Activated T-helper 2 cell treated with anti-CD3 and anti-CD28 coated beads, Interferon-gamma antibody, Interleukin-2, Interleukin-4, amounts not matched to agents 10 μg/mL and 5 μg/mL and 100 μg/mL, durations not matched to agents 14 hours and 24 hours and 36 hours (primary cell): Measurements from ENCODE around the gene ACSBG1. TPM values are rescaled to one million over a fixed set of nuclear protein-coding genes. Genes with fewer than 3 reads are reported as not detected.
A peak's percentile ranks its signal among the peaks of the same experiment; 100 is the strongest.

ENCODE experiments used
- DNase-seq: peaks from one replicate; pipeline ENCODE4 v3.0.0; 2021; ENCODE audit warnings: low spot score
- H3K27ac Mint-ChIP-seq: one replicate; pipeline ENCODE4 v1.8.0; 2021; ENCODE audit warnings: mixed read lengths
- H3K27me3 Mint-ChIP-seq: one replicate; pipeline ENCODE4 v1.8.0; 2021; ENCODE audit warnings: low read depth, mixed read lengths
- H3K36me3 Mint-ChIP-seq: one replicate; pipeline ENCODE4 v1.8.0; 2021; ENCODE audit warnings: low read depth, mixed read lengths
- H3K4me1 Mint-ChIP-seq: one replicate; pipeline ENCODE4 v1.8.0; 2021; ENCODE audit warnings: low read depth, mixed read lengths
- H3K4me3 Mint-ChIP-seq: one replicate; pipeline ENCODE4 v1.8.0; 2021; ENCODE audit warnings: low read depth, mild to moderate bottlenecking, moderate library complexity, mixed read lengths
- H3K9me3 Mint-ChIP-seq: one replicate; pipeline ENCODE4 v1.8.0; 2021; ENCODE audit warnings: mixed read lengths
- intact Hi-C: fragments of 100-400 bp; cut with micrococcal nuclease; formaldehyde crosslinking; loops from one replicate; pipeline ENCODE4 v1.15.1; 2023
- total RNA-seq: library from RNA; stranded (reverse); gene quantifications from 2 replicates; pipeline ENCODE4 v1.2.3, GENCODE V29; 2022

ACSBG1 gene, protein sequence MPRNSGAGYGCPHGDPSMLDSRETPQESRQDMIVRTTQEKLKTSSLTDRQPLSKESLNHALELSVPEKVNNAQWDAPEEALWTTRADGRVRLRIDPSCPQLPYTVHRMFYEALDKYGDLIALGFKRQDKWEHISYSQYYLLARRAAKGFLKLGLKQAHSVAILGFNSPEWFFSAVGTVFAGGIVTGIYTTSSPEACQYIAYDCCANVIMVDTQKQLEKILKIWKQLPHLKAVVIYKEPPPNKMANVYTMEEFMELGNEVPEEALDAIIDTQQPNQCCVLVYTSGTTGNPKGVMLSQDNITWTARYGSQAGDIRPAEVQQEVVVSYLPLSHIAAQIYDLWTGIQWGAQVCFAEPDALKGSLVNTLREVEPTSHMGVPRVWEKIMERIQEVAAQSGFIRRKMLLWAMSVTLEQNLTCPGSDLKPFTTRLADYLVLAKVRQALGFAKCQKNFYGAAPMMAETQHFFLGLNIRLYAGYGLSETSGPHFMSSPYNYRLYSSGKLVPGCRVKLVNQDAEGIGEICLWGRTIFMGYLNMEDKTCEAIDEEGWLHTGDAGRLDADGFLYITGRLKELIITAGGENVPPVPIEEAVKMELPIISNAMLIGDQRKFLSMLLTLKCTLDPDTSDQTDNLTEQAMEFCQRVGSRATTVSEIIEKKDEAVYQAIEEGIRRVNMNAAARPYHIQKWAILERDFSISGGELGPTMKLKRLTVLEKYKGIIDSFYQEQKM
- total RNA-seq: 0.64 and 0.96 TPM in 2 replicates

GRCh38 chr15:78234515-78235040 lies at the start of gene ACSBG1:
ACSBG1 (minus strand) TSS chr15:78234565; CDS start chr15:78234501, 64 bp downstream.
- no peaks in the 10 kb centered on the region for H3K9me3 Mint-ChIP-seq
- H3K4me1 Mint-ChIP-seq: peaks cover 7% of the 10 kb centered on the region
- H3K27me3 Mint-ChIP-seq: peaks cover 11% of the 10 kb centered on the region
- intact Hi-C loops: loop anchor here (5.0 kb wide), 1 partner anchor 57 kb away; no protein-coding TSS in a partner anchor
- no peaks in the 10 kb centered on the region for H3K36me3 Mint-ChIP-seq
- H3K27ac Mint-ChIP-seq: no peak within 1 kb of the TSS
- H3K4me3 Mint-ChIP-seq: no peak within 1 kb of the TSS
- no peak for DNase-seq

DNA sequence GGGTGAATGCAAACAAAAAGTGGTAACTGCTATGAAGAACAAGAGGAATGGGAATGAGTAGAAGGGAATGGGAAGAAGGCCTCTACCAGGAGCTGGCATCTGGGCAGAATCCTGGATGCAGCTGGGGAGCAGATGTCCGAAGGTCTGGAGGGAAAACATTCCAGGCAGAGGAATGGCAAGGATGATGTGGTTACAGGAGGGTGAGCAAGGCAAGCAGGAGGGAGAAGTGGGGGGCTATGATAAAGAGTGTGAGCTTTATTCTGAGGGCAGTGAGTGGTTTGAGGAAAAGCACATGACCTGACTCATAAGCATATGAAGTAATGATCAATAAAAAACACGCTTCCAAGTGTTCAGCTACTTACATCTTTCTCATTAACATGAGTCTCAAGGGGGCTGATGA lies 48.0 kb upstream of the ACSBG1 start:
- Mint-ChIP-seq H3K4me1 (no peaks in the 10 kb centered on the region), H3K27ac (no peak overlapping the region), H3K27me3 (no peaks in the 10 kb centered on the region), H3K36me3 (peaks cover 57% of the 10 kb centered on the region), H3K9me3 (no peaks in the 10 kb centered on the region), H3K4me3 (no peak overlapping the region)
- intact Hi-C loops: no loop called here
- DNase-seq: no peak

DNA sequence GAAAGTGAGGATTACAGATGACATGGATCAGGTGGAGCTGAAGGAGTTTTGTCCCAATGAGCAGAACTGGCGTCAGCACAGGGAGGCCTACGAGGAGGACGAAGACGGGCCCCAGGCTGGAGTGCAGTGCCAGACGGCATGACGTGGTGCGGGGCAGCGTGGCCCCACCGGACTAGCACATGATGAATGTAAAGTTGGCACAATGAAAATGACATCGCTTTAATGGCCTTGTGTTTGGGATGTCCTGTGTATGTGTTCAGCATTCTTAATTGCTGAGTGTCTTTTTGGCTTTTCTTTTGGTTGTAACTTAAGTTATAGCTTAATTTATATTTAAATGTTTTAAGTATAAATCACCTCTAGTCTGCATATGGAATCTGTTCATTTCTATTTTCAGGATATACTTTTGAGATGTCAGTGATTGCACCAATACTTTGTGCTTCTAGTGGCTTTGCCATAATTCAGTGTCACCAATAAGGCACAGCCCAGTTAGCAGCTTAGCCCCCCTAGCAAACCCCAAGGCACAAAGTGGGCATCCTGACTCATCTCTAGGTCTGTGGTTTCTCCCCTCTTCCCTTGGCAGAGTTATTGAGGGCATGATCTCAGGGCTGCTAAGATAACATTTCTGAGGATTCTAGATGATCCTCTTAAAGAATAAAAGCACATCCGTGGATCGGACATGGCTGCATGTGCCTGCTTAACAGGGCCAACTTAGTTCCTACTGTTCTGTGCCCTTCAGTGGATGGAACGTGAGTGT lies 46.1 kb upstream of the ACSBG1 start:
- Mint-ChIP-seq H3K4me3 (no peak overlapping the region), H3K4me1 (no peaks in the 10 kb centered on the region), H3K27me3 (no peaks in the 10 kb centered on the region), H3K27ac (no peak overlapping the region), H3K9me3 (no peaks in the 10 kb centered on the region), H3K36me3 (peaks cover 45% of the 10 kb centered on the region)
- DNase-seq: no peak
- intact Hi-C loops: no loop called here

DNA sequence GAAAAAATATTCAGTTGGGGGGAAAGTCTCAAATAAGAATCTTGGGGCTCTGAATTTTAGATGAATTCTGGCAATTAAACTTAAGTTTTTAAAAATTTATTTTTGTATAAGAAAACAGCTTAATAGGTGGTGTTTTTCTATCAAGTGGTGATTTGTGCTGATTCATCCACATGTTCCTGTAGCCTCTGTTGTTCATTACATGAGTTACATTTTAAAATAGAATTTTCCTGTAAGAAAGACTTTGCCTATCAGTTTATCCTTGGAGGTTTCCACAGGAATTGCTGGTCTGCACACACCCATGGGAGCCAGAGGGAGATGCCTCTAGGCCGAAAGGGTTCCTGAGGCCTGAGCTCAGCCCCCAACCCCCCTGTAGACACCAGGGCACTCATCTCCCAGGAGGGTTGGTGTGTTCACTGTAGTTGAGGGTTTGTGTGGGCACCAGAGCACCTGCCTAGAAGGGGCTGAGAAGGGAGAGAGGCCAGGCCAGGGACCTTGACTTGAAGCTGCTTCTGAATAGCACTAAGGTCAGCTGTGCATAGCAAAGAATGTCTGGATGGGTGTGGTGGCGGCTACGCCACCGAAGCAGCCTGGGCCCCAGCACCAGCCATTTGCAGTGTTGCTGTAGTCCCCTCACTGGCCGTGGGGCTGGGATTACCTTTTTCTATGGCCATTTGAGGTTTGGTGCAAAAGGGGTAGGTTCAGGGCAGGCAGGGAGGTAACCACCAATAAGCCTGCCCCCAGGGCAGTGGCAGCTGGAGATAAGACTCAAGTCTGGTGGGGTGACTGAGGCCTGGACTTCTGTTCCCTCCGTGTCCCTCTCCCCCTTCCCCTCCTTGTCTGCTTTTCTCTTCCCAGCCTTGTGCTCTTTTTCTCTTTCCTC lies 41.9 kb upstream of the ACSBG1 start:
- Mint-ChIP-seq H3K27ac (no peak overlapping the region), H3K4me3 (no peak overlapping the region), H3K9me3 (no peaks in the 10 kb centered on the region), H3K36me3 (peaks cover 55% of the 10 kb centered on the region), H3K4me1 (no peaks in the 10 kb centered on the region), H3K27me3 (no peaks in the 10 kb centered on the region)
- DNase-seq: no peak
- intact Hi-C loops: loop anchor here (10.0 kb wide), 1 partner anchor 218 kb away; no protein-coding TSS in a partner anchor

DNA sequence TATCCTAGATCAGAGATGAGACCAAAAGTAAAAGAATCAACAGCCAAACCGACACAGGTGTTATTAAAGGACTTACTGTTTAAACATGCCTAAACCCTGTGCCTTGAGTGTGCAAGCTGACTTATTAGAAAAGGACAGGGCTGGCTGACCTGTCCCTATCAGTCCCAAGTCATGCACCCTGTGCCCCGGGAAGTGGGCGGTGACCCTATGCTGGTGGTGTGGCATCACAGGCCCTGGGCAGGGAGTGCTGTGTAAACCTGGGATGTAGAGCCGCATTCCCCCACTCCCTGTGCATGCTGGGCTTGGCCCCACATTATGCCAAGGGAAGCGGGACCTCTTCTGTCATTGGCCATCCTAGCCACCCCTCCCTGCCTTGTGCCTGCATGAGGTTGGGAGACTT lies 40.6 kb upstream of the ACSBG1 start:
- DNase-seq: no peak
- Mint-ChIP-seq H3K4me1 (no peaks in the 10 kb centered on the region), H3K4me3 (no peak overlapping the region), H3K27ac (no peak overlapping the region), H3K36me3 (peaks cover 50% of the 10 kb centered on the region), H3K9me3 (no peaks in the 10 kb centered on the region), H3K27me3 (no peaks in the 10 kb centered on the region)
- intact Hi-C loops: loop anchor here (10.0 kb wide), 1 partner anchor 220 kb away; no protein-coding TSS in a partner anchor

GRCh38 chr15:78272776-78273175 lies 38.4 kb upstream of the ACSBG1 start:
- Mint-ChIP-seq H3K4me3 (no peak overlapping the region), H3K4me1 (peaks cover 7% of the 10 kb centered on the region), H3K9me3 (no peaks in the 10 kb centered on the region), H3K27me3 (no peaks in the 10 kb centered on the region), H3K27ac (no peak overlapping the region), H3K36me3 (peaks cover 48% of the 10 kb centered on the region)
- intact Hi-C loops: loop anchor here (10.0 kb wide), 1 partner anchor 222 kb away; no protein-coding TSS in a partner anchor
- no peak for DNase-seq

DNA sequence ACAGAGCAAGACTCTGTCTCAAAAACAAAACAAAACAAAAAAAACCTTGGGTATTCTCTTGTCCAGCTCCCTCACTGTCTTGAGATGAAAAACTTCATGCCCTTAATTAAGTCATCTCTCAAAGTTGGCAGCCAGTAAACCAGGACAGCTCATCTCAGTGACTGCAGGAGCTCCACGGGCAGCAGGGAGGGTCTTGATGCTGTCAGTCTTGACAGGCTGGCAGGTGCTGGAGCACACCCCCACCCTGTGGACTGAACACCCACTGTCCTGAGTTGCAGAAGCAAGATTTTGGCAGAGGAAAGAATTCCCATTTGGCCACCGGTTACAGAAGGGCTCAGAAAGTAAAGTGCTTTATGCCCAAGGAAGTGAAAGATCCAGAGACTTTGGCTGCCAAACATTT lies 38.0 kb upstream of the ACSBG1 start:
- intact Hi-C loops: loop anchor here (10.0 kb wide), 1 partner anchor 222 kb away; no protein-coding TSS in a partner anchor
- no peaks in the 10 kb centered on the region for H3K27me3 Mint-ChIP-seq
- H3K36me3 Mint-ChIP-seq: peaks cover 52% of the 10 kb centered on the region
- H3K4me1 Mint-ChIP-seq: peaks cover 9% of the 10 kb centered on the region
- H3K4me3 Mint-ChIP-seq: no peak overlapping the region
- DNase-seq: no peak
- no peak overlapping the region for H3K27ac Mint-ChIP-seq
- no peaks in the 10 kb centered on the region for H3K9me3 Mint-ChIP-seq

DNA sequence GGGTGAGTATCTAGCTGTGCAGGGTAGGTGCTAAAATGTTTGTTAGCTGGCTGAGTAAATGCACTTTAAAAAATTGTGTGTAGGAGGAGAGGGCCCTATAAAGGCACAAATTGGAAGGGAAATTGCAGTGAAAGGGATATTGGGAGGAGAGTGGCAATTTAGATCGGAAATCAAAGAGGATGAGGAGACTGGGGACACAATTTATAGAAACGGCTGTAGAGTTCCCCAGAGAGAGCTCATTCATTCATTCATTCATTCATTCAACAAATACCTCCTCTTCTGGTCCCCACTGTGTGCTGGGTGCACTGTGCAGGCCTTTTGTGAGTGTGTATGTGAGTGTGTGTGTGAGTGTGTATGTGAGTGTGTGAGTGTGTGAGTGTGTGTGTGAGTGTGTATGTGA lies 32.4 kb upstream of the ACSBG1 start:
- intact Hi-C loops: no loop called here
- Mint-ChIP-seq H3K27me3 (no peaks in the 10 kb centered on the region), H3K4me3 (no peak overlapping the region), H3K27ac (peak overlapping the region; percentile 16), H3K9me3 (no peaks in the 10 kb centered on the region), H3K36me3 (peaks cover 36% of the 10 kb centered on the region), H3K4me1 (peaks cover 23% of the 10 kb centered on the region)
- DNase-seq: no peak

GRCh38 chr15:78266229-78266628 lies 31.9 kb upstream of the ACSBG1 start:
- Mint-ChIP-seq H3K27me3 (no peaks in the 10 kb centered on the region), H3K27ac (peak overlapping the region; percentile 70), H3K36me3 (peaks cover 32% of the 10 kb centered on the region), H3K9me3 (no peaks in the 10 kb centered on the region), H3K4me1 (peaks cover 23% of the 10 kb centered on the region), H3K4me3 (peak overlapping the region; percentile 85)
- intact Hi-C loops: no loop called here
- no peak for DNase-seq

DNA sequence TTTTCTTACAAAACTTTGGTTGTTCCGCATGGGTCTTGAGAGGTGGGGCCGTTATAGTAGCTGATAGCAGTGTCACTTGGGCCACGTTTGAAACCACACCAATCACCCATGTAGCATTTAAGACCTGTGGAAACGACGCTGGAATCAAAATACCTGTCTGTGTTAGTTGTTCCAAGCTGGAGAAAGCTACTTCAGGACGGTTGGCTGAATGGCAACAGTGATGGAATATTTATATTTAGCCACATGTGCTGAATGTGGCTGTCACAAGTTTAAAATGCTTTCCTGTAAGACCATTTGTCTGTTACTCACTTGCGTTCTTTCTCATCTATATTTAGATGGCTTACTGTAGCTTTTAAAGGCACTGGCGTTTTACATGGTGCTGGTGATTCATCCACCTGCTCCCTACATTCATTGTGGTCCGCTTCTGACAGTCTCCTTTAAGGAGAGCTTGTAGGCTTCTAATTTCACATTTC lies 31.4 kb upstream of the ACSBG1 start:
- peak overlapping the region; percentile 85 for H3K4me3 Mint-ChIP-seq
- DNase-seq: no peak
- peaks cover 32% of the 10 kb centered on the region for H3K36me3 Mint-ChIP-seq
- H3K27ac Mint-ChIP-seq: peak overlapping the region; percentile 70
- peaks cover 23% of the 10 kb centered on the region for H3K4me1 Mint-ChIP-seq
- intact Hi-C loops: no loop called here
- no peaks in the 10 kb centered on the region for H3K9me3 Mint-ChIP-seq
- H3K27me3 Mint-ChIP-seq: no peaks in the 10 kb centered on the region

DNA sequence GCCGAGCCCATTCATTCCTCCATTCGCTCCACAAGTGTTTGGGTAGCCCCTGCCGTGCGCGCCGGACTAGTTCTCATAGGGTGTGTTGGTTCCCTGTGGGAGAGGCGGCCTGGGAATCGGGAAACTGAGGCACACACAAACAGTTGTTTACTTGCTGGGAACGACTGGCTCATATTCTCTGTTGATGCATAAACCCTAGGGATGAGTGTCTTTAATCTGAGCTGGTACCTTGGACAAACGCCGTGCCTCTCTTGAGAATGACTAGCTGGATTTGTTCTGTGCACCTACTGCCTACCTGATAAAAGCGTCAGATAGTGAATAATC lies 30.7 kb upstream of the ACSBG1 start:
- Mint-ChIP-seq H3K27me3 (no peaks in the 10 kb centered on the region), H3K9me3 (no peaks in the 10 kb centered on the region), H3K4me3 (peak overlapping the region; percentile 85), H3K4me1 (peaks cover 23% of the 10 kb centered on the region), H3K27ac (peak overlapping the region; percentile 70), H3K36me3 (peaks cover 27% of the 10 kb centered on the region)
- intact Hi-C loops: no loop called here
- DNase-seq: no peak
